Aorta (tissue), 5 donors: Measurements from ENCODE around the gene CSH2. TPM values are rescaled to one million over a fixed set of nuclear protein-coding genes. Genes with fewer than 3 reads are reported as not detected.

Source experiments
- ATAC-seq: fragments of 200-7000 bp; cut with Tn5 transposase; one replicate; pipeline ENCODE4 v1.9.1; 2022; ENCODE audit warnings: moderate library complexity; ENCODE audit not compliant: low FRiP score
- DNase-seq, 2 donors: peaks; one replicate each; pipeline ENCODE4 v3.0.0-alpha.2; 2020
- H3K27ac ChIP-seq, 2 donors: one replicate each; pipeline ENCODE4 v1.5.1; 2013; ENCODE audit warnings: low read length in 2 of 2, mild to moderate bottlenecking in 2 of 2, moderate library complexity in 2 of 2, control low read depth in 1 of 2, inconsistent platforms in 1 of 2, low read depth in 1 of 2
- H3K27me3 ChIP-seq, 2 donors: one replicate each; pipeline ENCODE4 v1.6.1; 2013; ENCODE audit warnings: control low read depth in 1 of 2, low read length in 1 of 2, mild to moderate bottlenecking in 1 of 2, moderate library complexity in 1 of 2; ENCODE audit not compliant: insufficient read depth in 2 of 2, control insufficient read depth in 1 of 2
- H3K36me3 ChIP-seq, 2 donors: one replicate each; pipeline ENCODE4 v1.6.1; 2013; ENCODE audit warnings: control low read depth in 1 of 2, low read length in 1 of 2, mild to moderate bottlenecking in 1 of 2; ENCODE audit not compliant: insufficient read depth in 2 of 2, control insufficient read depth in 1 of 2
- H3K4me1 ChIP-seq, 2 donors: one replicate each; pipeline ENCODE4 v1.6.1; 2013; ENCODE audit warnings: low read length in 2 of 2, control low read depth in 1 of 2, mild to moderate bottlenecking in 1 of 2, moderate library complexity in 1 of 2; ENCODE audit not compliant: insufficient read depth in 2 of 2, control insufficient read depth in 1 of 2
- H3K4me3 ChIP-seq, 2 donors: one replicate each; pipeline ENCODE4 v1.5.1; 2013; ENCODE audit warnings: low read length in 2 of 2, control low read depth in 1 of 2, mild to moderate bottlenecking in 1 of 2
- H3K9me3 ChIP-seq: one replicate; pipeline ENCODE4 v1.6.1; 2013; ENCODE audit warnings: mild to moderate bottlenecking, low read length; ENCODE audit not compliant: control insufficient read depth
- WGBS, 2 donors: extraction: QIAGEN DNeasy Blood & Tissue Kit; methylation state at CpG; one replicate each; pipeline ENCODE4 v1.1.7; 2013; 5-methylcytosine and 5-hydroxymethylcytosine counted together
- intact Hi-C, 2 donors: fragments of 100-400 bp; cut with DNase I; formaldehyde crosslinking; loops; one replicate each; pipeline versions ENCODE4 v1.14.2 to v1.15.0; 2022
- polyA plus RNA-seq, 2 donors: library from polyadenylated mRNA; stranded (reverse); fragments of 200-250 nt; gene quantifications; one replicate each; pipeline ENCODE4 v1.2.3, GENCODE V29; 2013
- total RNA-seq, 2 donors: library from RNA; stranded (reverse); fragmentation: NEBNext Ultra II Directional; extraction: Animal tissue kit (Norgen Biotek cat#: 25700); gene quantifications; one replicate each; pipeline ENCODE4 v1.2.1, GENCODE V29; 2021
- donor health status: healthy with polysubstance abuse.
- donor health status: Bipolar disorder and iron deficiency.
- donor health status: DM: no; HTN: no; CAD: no.
- donor health status: DM: no; HTN: no; CAD: no.
- donor health status: DM: yes; HTN: yes; CAD: no.

The CSH2 gene
- total and polyA plus RNA-seq, 4 donors, result not detected

DNA sequence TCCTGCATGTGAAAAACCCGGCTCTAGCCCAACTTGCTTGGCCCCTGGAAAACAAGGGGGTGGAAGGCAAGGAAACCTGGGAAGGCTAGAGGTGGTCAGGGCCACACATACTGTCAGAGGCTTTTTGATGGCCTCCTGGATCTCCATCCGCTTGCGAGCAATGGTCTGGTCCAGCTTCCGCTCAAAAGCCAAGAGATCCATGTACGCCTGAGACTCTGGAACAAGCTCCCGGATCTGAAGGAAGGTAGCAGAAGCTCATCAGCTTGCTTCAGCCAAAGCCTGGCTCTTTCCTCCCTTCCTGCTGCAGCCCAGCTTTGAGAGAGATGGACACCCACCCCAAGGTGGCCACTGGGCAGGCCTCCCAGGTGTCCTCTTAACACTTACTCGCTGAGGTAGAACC, 36.7 kb downstream of the CSH2 start:
- ATAC-seq, result no peak
- intact Hi-C loops, result no loop called here
- H3K36me3 ChIP-seq, result peaks cover 6 to 12% of the 10 kb centered on the region in 2 donors

DNA sequence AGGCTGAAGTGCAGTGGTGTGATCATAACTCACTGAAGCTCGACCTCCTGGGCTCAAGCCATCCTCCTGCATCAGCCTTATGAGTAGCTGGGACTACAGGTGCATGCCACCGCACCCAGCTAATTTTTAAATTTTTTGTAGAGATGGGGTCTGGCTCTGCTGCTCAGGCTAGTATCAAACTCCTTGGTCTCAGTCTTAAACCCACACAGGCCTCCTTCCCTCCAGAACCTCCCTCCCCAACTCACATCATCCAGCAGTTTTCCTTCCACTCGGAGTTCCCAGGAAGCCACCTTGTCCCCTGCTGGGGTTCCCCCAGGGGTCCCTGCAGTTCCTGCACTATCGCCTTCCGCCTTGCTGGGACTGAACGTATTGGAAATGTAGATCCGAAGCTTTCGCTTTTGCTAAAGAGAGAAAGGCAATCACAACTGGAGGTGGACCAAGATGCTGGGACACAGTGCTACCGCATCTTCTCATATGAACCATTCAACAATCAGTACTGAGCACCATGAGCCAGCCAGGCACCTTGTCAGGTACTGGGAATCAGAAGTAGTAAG, 38.2 kb downstream of the CSH2 start:
- no peaks in the 10 kb centered on the region for H3K9me3 ChIP-seq
- H3K27ac ChIP-seq, result no peak overlapping the region
- H3K4me1 ChIP-seq, result no peaks in the 10 kb centered on the region
- no peaks in the 10 kb centered on the region for H3K27me3 ChIP-seq
- WGBS, 2 donors, result 83 to 85% methylated on average over 9 of the region's 9 CpGs
- DNase-seq (peak in 1 of 2 donors; percentile 55), ATAC-seq (no peak)
- H3K4me3 ChIP-seq, result no peak overlapping the region
- intact Hi-C loops, result no loop called here
- peaks cover 6 to 17% of the 10 kb centered on the region in 2 donors for H3K36me3 ChIP-seq

More for the DNA sequence above, 36.7 kb downstream of the CSH2 start:
- H3K4me3 ChIP-seq, result no peak overlapping the region
- DNase-seq, result peak in 1 of 2 donors; percentile 65
- H3K27ac ChIP-seq, result no peak overlapping the region
- peaks cover 0 to 4% of the 10 kb centered on the region in 2 donors for H3K4me1 ChIP-seq
- no peaks in the 10 kb centered on the region for H3K9me3 ChIP-seq
- H3K27me3 ChIP-seq, result no peaks in the 10 kb centered on the region
- 94 to 95% methylated on average over 7 of the region's 7 CpGs for WGBS, 2 donors

DNA sequence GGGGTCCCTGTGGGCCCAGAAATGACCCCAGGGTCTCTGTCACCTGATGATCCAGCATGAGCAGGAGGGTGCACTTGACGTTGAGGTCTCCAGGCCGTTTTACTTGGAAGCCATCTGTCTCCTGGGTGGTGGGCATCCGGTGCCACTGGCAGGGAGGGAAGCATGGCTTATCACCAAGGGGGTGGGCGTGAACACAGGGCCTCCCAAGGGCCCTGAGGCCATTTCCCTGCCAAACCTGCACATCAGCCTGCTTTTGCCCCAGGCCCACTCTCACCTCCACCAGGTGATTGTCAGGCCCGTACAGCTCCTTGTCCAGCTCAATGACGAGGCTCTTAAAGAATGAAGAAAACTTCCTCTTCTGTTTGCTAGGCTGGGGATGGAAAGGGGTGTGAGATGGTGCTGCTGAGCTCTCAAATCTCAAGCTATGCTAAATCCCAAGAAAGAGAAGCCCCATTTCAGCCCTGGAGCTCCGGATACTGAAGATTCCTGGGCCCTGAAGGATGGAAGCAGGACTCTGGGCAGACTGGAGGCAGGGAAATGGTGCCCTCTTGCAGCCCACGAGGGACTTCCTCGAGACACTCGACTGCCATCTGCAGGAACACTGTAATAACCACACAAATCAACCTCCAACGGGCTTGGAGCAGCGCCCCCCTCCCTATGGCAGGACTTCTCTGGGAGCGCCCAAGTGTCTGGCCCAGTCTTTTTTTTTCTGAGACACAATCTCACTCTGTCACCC, 38.9 kb downstream of the CSH2 start:
- Histone ChIP-seq H3K36me3 (peaks cover 6 to 19% of the 10 kb centered on the region in 2 donors), H3K4me3 (no peak overlapping the region), H3K4me1 (no peaks in the 10 kb centered on the region), H3K27ac (no peak overlapping the region), H3K9me3 (no peaks in the 10 kb centered on the region), H3K27me3 (no peaks in the 10 kb centered on the region)
- peak in 1 of 2 donors; percentile 71 for DNase-seq
- ATAC-seq, result no peak
- intact Hi-C loops, result no loop called here
- WGBS, 2 donors, result 34 to 35% methylated on average over 13 of the region's 13 CpGs

DNA sequence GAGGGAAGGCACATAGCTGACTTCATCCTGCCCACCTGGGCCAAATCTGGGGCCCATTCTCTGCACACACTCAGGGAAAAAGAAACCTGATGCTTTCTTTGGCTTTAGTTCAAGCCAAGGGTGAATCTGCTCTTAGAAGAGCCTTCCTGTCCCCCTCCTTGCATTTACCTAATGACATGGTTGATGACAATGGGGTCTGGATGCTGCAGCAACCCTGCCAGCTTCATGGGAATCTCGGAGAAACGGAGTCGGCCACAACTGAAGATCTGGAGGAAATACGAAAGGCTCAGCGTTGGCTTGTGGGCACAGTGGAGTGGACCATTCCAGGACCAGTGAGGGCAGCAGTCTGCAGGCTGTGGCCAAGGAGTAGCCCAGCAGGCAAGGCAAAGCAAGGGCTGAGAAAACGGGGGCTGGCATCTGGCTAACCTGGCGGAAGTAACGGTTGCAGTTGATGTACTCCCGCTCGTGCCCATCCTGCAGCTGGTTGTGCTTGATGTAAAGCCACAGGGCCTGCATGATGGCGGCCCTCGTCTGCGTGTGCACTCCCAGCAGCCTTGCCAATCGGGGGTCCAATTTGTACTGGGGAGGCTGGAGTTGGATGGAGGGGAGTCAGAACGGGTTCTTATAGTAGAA, 39.6 kb downstream of the CSH2 start:
- H3K36me3 ChIP-seq, result peaks cover 6 to 19% of the 10 kb centered on the region in 2 donors
- DNase-seq (no peak), ATAC-seq (no peak)
- H3K27ac ChIP-seq, result no peak overlapping the region
- WGBS, 2 donors, result 86 to 87% methylated on average over 15 of the region's 15 CpGs
- intact Hi-C loops, result no loop called here
- no peaks in the 10 kb centered on the region for H3K9me3 ChIP-seq
- no peaks in the 10 kb centered on the region for H3K27me3 ChIP-seq
- no peak overlapping the region for H3K4me3 ChIP-seq
- H3K4me1 ChIP-seq, result no peaks in the 10 kb centered on the region

DNA sequence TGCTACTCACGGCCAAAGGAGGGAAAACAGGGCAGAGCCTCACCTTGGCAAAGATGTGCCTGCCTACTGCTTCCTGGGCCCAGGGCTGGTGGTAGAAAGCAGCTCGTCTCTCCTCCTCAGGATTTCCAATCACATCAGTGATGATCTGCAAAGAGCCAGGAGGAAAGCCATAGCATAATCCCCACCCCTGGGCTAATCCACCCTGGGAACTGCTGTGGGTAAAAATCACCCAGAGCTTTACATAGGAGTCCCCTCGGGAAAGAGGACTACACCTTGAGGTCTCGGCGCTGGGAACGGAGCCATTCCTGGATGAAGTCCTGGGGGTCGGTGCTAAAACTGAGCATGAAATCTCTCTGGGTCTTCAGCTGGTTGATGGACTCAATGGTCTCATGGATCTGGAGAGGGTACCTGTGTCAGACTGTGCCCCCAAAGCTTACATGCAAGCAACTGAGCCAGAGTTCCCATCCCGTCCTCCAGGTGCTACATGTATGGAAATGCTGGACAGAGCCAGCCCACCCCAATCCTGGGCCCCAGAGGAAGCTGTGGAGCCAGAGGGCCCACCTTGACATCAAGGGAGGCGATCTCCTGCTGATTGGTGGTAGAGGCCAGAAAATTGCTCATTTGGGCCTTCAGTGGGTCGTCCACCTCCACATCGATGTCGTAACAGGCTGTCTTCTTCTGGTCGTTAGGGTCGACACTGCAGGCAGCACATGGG, 40.3 kb downstream of the CSH2 start:
- Histone ChIP-seq H3K27me3 (no peaks in the 10 kb centered on the region), H3K36me3 (peaks cover 6 to 19% of the 10 kb centered on the region in 2 donors), H3K4me1 (no peaks in the 10 kb centered on the region), H3K4me3 (no peak overlapping the region), H3K27ac (no peak overlapping the region), H3K9me3 (no peaks in the 10 kb centered on the region)
- 79 to 81% methylated on average over 14 of the region's 14 CpGs for WGBS, 2 donors
- ATAC-seq, result no peak
- DNase-seq, result no peak
- intact Hi-C loops, result no loop called here

DNA sequence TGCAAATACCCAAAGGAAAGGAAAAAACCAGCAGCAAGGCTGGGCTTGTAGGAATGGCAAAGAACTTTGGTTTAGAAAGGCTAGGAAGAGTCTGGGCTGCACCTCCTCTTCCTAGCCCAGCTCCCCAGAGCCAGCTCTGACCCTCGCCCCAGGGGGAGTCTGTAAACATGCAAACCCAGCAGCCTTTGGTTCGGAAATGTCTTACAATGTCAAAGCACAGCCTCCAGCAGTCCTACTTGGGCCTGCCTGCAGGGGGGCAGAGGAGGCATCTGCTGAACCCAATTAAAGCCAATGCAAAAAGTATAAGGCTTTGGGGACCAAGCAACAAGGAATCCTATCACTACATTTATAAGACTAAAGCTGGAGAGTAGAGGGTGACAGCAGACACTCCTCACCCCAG, 41.0 kb downstream of the CSH2 start:
- ATAC-seq (no peak), DNase-seq (no peak)
- 63 to 71% methylated on average over 2 of the region's 2 CpGs for WGBS, 2 donors
- H3K27ac ChIP-seq, result no peak overlapping the region
- H3K9me3 ChIP-seq, result no peaks in the 10 kb centered on the region
- H3K36me3 ChIP-seq, result peaks cover 6 to 19% of the 10 kb centered on the region in 2 donors
- no peak overlapping the region for H3K4me3 ChIP-seq
- no peaks in the 10 kb centered on the region for H3K27me3 ChIP-seq
- no peaks in the 10 kb centered on the region for H3K4me1 ChIP-seq
- intact Hi-C loops, result no loop called here

DNA sequence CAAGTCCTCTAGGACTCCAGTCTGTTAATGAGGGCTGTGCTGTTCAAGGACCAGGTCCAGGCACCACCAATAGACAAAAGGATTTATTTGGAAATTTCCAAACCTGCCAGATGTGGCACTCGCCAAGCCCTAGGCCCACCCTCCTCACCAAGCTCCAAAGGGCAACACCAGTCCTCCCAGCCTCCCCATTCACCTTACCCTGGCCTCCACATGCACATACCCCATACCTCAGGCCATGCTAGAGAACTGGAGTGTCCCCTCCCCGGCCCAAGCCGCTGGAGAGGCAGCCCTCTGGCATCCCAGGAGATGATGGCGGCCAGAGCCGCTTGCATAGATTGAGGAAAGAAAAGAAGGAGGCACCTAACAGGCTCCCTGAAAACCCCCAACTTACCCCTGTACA, 41.5 kb downstream of the CSH2 start:
- ATAC-seq (no peak), DNase-seq (no peak)
- no peaks in the 10 kb centered on the region for H3K27me3 ChIP-seq
- intact Hi-C loops, result no loop called here
- no peak overlapping the region for H3K27ac ChIP-seq
- WGBS, 2 donors, result 79 to 83% methylated on average over 5 of the region's 5 CpGs
- H3K36me3 ChIP-seq, result peaks cover 6 to 19% of the 10 kb centered on the region in 2 donors
- H3K4me3 ChIP-seq, result no peak overlapping the region
- H3K9me3 ChIP-seq, result no peaks in the 10 kb centered on the region
- H3K4me1 ChIP-seq, result no peaks in the 10 kb centered on the region

DNA sequence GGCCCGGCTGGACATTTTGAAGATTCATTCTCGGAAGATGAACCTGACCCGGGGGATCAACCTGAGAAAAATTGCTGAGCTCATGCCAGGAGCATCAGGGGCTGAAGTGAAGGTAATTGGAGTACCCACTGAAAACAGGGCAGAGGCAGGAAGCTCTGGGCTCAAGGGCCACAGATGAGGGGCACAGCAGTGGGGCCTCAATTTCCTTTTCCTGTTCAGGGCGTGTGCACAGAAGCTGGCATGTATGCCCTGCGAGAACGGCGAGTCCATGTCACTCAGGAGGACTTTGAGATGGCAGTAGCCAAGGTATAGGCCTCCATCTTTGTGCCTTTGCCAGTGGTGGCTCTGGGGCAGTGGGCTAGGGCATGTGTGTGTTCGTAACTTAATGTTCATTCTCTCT, 42.0 kb downstream of the CSH2 start:
- no peak overlapping the region for H3K27ac ChIP-seq
- 75 to 80% methylated on average over 8 of the region's 8 CpGs for WGBS, 2 donors
- H3K9me3 ChIP-seq, result no peaks in the 10 kb centered on the region
- H3K4me3 ChIP-seq, result no peak overlapping the region
- ATAC-seq (no peak), DNase-seq (no peak)
- H3K36me3 ChIP-seq, result peaks cover 6 to 19% of the 10 kb centered on the region in 2 donors
- intact Hi-C loops, result no loop called here
- H3K4me1 ChIP-seq, result no peaks in the 10 kb centered on the region
- H3K27me3 ChIP-seq, result no peaks in the 10 kb centered on the region
